A549 (cell line): Measurements from ENCODE around the gene SPATS2. TPM values are rescaled to one million over a fixed set of nuclear protein-coding genes. Genes with fewer than 3 reads are reported as not detected.

ENCODE experiments used
- ATAC-seq, 2 experiments: fragments of 200-7000 bp in 1 of 2; fragments of >200 bp in 1 of 2; cut with Nextera tagmentation in 1 of 2; cut with Tn5 transposase in 1 of 2; 3 replicates each; pipeline versions ENCODE4 v1.8.0 to v1.9.1; 2018 to 2020; ENCODE audit warnings: mild to moderate bottlenecking in 1 of 2, moderate library complexity in 1 of 2
- CTCF ChIA-PET: fragments of 300-600 bp; sonication (Branson Sonifier 250); formaldehyde crosslinking; extraction: SDS; loops from one replicate; lab custom pipeline; 2021; ENCODE audit warnings: antibody characterized with exemption, inconsistent platforms; lab: Yijun Ruan, JAX
- POLR2A ChIA-PET: fragments of 350-600 bp; formaldehyde crosslinking; extraction: SDS; loops from one replicate; lab custom pipeline; 2021; ENCODE audit warnings: antibody characterized with exemption, inconsistent platforms; lab: Yijun Ruan, JAX
- DNase-seq, 2 experiments: peaks; one replicate each; pipeline versions ENCODE4 v3.0.0 to v3.0.0-alpha.2; 2011 to 2016; ENCODE audit warnings: low read depth in 1 of 2, low spot score in 1 of 2
- FAIRE-seq: peaks from 2 replicates; lab custom pipeline; 2011; peaks lifted over from hg19 to GRCh38; lab: Jason Lieb, UNC
- H3K27ac ChIP-seq, 2 experiments: fragments of >200 bp; sonication (Bioruptor Twin); formaldehyde crosslinking; 3 replicates each; pipeline ENCODE4 v1.5.1; 2016 to 2017
- H3K4me1 ChIP-seq: fragments of >200 bp; sonication (Bioruptor Twin); formaldehyde crosslinking; 3 replicates; pipeline ENCODE4 v1.6.1; 2016
- H3K4me2 ChIP-seq: fragments of >200 bp; sonication (Bioruptor Twin); formaldehyde crosslinking; 3 replicates; pipeline ENCODE4 v1.6.1; 2016
- H3K4me3 ChIP-seq: fragments of >200 bp; sonication (Bioruptor Twin); formaldehyde crosslinking; 3 replicates; pipeline ENCODE4 v1.5.1; 2016
- H3K9me3 ChIP-seq: fragments of >200 bp; sonication (Bioruptor Twin); formaldehyde crosslinking; 3 replicates; pipeline ENCODE4 v1.6.1; 2016
- CBX2 ChIP-seq: fragments of 200-600 bp; sonication (generic); IDR thresholded peaks from 2 replicates; pipeline ENCODE4 v1.6.1; 2016; ENCODE audit warnings: low read depth, mild to moderate bottlenecking, borderline replicate concordance
- CBX8 ChIP-seq: fragments of 200-600 bp; sonication (generic); IDR thresholded peaks from 2 replicates; pipeline ENCODE4 v1.6.1; 2016
- CEBPB ChIP-seq, 2 experiments: fragments of >200 bp in 1 of 2; sonication (Bioruptor Twin) in 1 of 2; formaldehyde crosslinking in 1 of 2; IDR thresholded peaks; 2 replicates each; pipeline ENCODE4 v1.6.1; 2012 to 2016
- CHD2 ChIP-seq: fragments of 150-350 bp; IDR thresholded peaks from 2 replicates; pipeline ENCODE4 v1.6.1; 2014; ENCODE audit warnings: low read length; ENCODE audit not compliant: partially characterized antibody
- CHD4 ChIP-seq: fragments of 200-600 bp; sonication (generic); IDR thresholded peaks from 2 replicates; pipeline ENCODE4 v1.6.1; 2016; ENCODE audit warnings: antibody characterized with exemption, mild to moderate bottlenecking, borderline replicate concordance
- EHMT2 ChIP-seq: fragments of 200-600 bp; sonication (generic); IDR thresholded peaks from 2 replicates; pipeline ENCODE4 v1.6.1; 2016; ENCODE audit warnings: antibody characterized with exemption, low read depth, mild to moderate bottlenecking, moderate library complexity
- ESRRA ChIP-seq: fragments of 150-350 bp; IDR thresholded peaks from 2 replicates; pipeline ENCODE4 v1.6.1; 2014; ENCODE audit warnings: mild to moderate bottlenecking, low read length, borderline replicate concordance
- FOXS1 ChIP-seq: fragments of 250-450 bp; sonication (Bioruptor Pico); IDR thresholded peaks from 2 replicates; pipeline ENCODE4 v1.5.0; 2020; ENCODE audit warnings: mild to moderate bottlenecking, moderate library complexity
- HOXA7 ChIP-seq: fragments of 250-450 bp; sonication (Bioruptor Pico); IDR thresholded peaks from 2 replicates; pipeline ENCODE4 v1.5.0; 2020; ENCODE audit warnings: mild to moderate bottlenecking, moderate library complexity
- JUN ChIP-seq, 2 experiments: fragments of >200 bp; sonication (Bioruptor Twin); formaldehyde crosslinking; IDR thresholded peaks; 2 replicates in 1 of 2; 3 replicates in 1 of 2; pipeline ENCODE4 v1.6.1; 2016 to 2017
- JUNB ChIP-seq: fragments of >200 bp; sonication (Bioruptor Twin); formaldehyde crosslinking; IDR thresholded peaks from 2 replicates; pipeline ENCODE4 v1.6.1; 2016
- KDM1A ChIP-seq: fragments of 200-600 bp; sonication (generic); IDR thresholded peaks from 2 replicates; pipeline ENCODE4 v1.6.1; 2016; ENCODE audit warnings: low read depth, mild to moderate bottlenecking
- KDM5A ChIP-seq: fragments of 200-600 bp; sonication (generic); IDR thresholded peaks from 2 replicates; pipeline ENCODE4 v1.6.1; 2016; ENCODE audit warnings: antibody characterized with exemption, mild to moderate bottlenecking
- MYC ChIP-seq: IDR thresholded peaks from 2 replicates; pipeline ENCODE4 v1.6.1; 2012; ENCODE audit warnings: mild to moderate bottlenecking, inconsistent platforms, low read length, improper control_type of control experiment, borderline replicate concordance
- NFE2L2 ChIP-seq: fragments of 150-350 bp; conservative IDR thresholded peaks from 2 replicates; pipeline ENCODE4 v1.6.1; 2014; ENCODE audit warnings: low read length
- NPAS2 ChIP-seq: fragments of 250-450 bp; sonication (Bioruptor Pico); IDR thresholded peaks from 2 replicates; pipeline ENCODE4 v1.8.0; 2022; ENCODE audit warnings: mild to moderate bottlenecking, moderate library complexity, borderline replicate concordance
- NR3C1 ChIP-seq: fragments of >200 bp; sonication (Bioruptor Twin); formaldehyde crosslinking; IDR thresholded peaks from 3 replicates; pipeline ENCODE4 v1.6.1; 2017
- POLR2AphosphoS2 ChIP-seq: conservative IDR thresholded peaks from 2 replicates; pipeline ENCODE4 v1.6.1; 2012; ENCODE audit warnings: low read length, improper control_type of control experiment, inconsistent platforms
- RAD21 ChIP-seq, 2 experiments: fragments of >200 bp in 1 of 2; sonication (Bioruptor Twin) in 1 of 2; formaldehyde crosslinking in 1 of 2; IDR thresholded peaks in 1 of 2; conservative IDR thresholded peaks in 1 of 2; 2 replicates in 1 of 2; 3 replicates in 1 of 2; pipeline ENCODE4 v1.6.1; 2012 to 2018; ENCODE audit warnings: inconsistent platforms in 1 of 2
- RARB ChIP-seq: fragments of 250-450 bp; sonication (Bioruptor Pico); IDR thresholded peaks from 2 replicates; pipeline ENCODE4 v1.8.0; 2021; ENCODE audit warnings: mild to moderate bottlenecking, moderate library complexity
- RCOR1 ChIP-seq: fragments of 150-350 bp; IDR thresholded peaks from 2 replicates; pipeline ENCODE4 v1.6.1; 2014; ENCODE audit warnings: antibody characterized with exemption, low read length, low read depth
- RNF2 ChIP-seq: fragments of 200-600 bp; sonication (generic); IDR thresholded peaks from 2 replicates; pipeline ENCODE4 v1.6.1; 2016; ENCODE audit warnings: low read depth, mild to moderate bottlenecking, antibody characterized with exemption, moderate library complexity, borderline replicate concordance
- SREBF2 ChIP-seq: fragments of 450-650 bp; IDR thresholded peaks from 2 replicates; pipeline ENCODE4 v1.6.1; 2014; ENCODE audit warnings: mild to moderate bottlenecking, moderate library complexity
- ZFP36 ChIP-seq: fragments of 450-650 bp; IDR thresholded peaks from 2 replicates; pipeline ENCODE4 v1.6.1; 2014; ENCODE audit warnings: borderline replicate concordance; ENCODE audit not compliant: partially characterized antibody
- WGBS: methylation state at CpG from one replicate; pipeline ENCODE4 v1.1.6; 2017; ENCODE audit errors: missing lambda C conversion rate; 5-methylcytosine and 5-hydroxymethylcytosine counted together
- polyA plus RNA-seq, 4 experiments: library from polyadenylated mRNA; depleted of rRNA in 3 of 4; stranded (reverse); fragments of >200 nt; fragmentation: RNase III in 1 of 4; extraction: RNeasy Plus Mini Kit Qiagen cat#74134 plus additional on column Dnase treatment in 1 of 4; gene quantifications; 2 replicates in 3 of 4; 3 replicates in 1 of 4; pipeline ENCODE4 v1.2.3, GENCODE V29; 2011 to 2017
- TF ChIP-seq, protein P1 (sequence below): fragments of 150-350 bp; IDR thresholded peaks from 2 replicates; pipeline ENCODE4 v1.6.1; 2014; ENCODE audit warnings: low read depth, mild to moderate bottlenecking, low read length
- TF ChIP-seq, protein P2 (sequence below): fragments of >200 bp; sonication (Bioruptor Twin); formaldehyde crosslinking; IDR thresholded peaks from 2 replicates; pipeline ENCODE4 v1.6.1; 2016
- TF ChIP-seq, protein P3 (sequence below): fragments of 250-450 bp; sonication (Bioruptor Pico); IDR thresholded peaks from 2 replicates; pipeline ENCODE4 v1.5.0; 2021; ENCODE audit warnings: mild to moderate bottlenecking, moderate library complexity, borderline replicate concordance
- TF ChIP-seq, protein P4 (sequence below): IDR thresholded peaks from 2 replicates; pipeline ENCODE4 v1.6.1; 2012
- TF ChIP-seq, protein P5 (sequence below): fragments of >200 bp; sonication (Bioruptor Twin); formaldehyde crosslinking; IDR thresholded peaks from 3 replicates; pipeline ENCODE4 v1.6.1; 2016

Gene SPATS2
- polyA plus RNA-seq, 2 of the 4 experiments (the other 2 are of a cell fraction) = 37.7 to 154 TPM

DNA sequence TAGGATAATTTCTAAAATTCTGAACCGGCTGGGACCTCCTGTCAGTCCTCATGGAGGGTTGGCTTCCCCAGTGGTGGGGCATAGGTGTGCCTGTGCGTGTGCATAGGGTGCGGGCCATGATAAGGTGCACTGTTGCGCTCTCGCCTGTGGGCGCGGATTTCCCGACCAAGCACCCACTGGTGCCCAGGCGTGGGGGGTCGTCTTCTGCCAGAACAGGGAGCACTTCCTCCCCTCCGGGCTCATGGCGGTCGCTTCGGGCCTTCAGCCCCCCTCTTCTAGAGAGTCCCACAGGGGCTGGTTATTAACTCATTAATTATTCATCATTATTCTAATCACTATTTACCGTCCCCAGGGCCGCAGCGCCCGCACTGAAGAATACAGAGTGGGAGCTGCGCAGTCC lies 33.0 kb upstream of the SPATS2 start (continued):
- TF ChIP-seq NPAS2 (no peak), MYC (no peak), CEBPB (IDR thresholded peaks at IDR 0.05) (no peak), FOXS1 (CRISPR knock-in tag) (no peak), CBX2 (no peak), KDM1A (no peak), KDM5A (no peak), NR3C1 (no peak), RCOR1 (no peak), RARB (no peak), RNF2 (no peak)
- TF ChIP-seq, protein P1, sequence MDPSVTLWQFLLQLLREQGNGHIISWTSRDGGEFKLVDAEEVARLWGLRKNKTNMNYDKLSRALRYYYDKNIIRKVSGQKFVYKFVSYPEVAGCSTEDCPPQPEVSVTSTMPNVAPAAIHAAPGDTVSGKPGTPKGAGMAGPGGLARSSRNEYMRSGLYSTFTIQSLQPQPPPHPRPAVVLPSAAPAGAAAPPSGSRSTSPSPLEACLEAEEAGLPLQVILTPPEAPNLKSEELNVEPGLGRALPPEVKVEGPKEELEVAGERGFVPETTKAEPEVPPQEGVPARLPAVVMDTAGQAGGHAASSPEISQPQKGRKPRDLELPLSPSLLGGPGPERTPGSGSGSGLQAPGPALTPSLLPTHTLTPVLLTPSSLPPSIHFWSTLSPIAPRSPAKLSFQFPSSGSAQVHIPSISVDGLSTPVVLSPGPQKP = no peak

DNA sequence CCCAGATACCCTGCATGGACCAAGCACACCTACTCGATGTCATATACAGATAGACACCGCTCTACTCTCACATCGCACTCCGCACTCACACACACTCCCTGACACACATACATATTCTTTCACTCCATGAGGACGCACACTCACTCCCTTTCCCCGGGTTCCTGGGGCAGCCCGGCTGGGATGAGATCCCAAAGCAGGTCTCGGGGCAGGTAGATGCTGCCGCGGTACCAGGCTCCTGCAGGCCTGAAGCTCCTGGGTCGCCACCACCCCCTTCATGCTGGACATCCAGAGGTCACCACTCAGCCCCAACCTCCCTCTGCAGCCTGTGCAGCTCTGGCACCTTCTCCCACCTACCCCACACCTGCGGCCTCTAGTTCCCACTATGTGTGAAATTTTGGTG lies 32.6 kb upstream of the SPATS2 start:
- no peak for ATAC-seq
- Histone ChIP-seq H3K4me3 (no peak overlapping the region), H3K9me3 (no peaks in the 10 kb centered on the region), H3K4me2 (no peak overlapping the region), H3K27ac (no peak overlapping the region), H3K4me1 (peaks cover 15% of the 10 kb centered on the region; the same call in 2 of the 3 replicates)
- WGBS = 95% methylated on average over 12 of the region's 12 CpGs
- TF ChIP-seq, protein P2, sequence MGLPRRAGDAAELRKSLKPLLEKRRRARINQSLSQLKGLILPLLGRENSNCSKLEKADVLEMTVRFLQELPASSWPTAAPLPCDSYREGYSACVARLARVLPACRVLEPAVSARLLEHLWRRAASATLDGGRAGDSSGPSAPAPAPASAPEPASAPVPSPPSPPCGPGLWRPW = no peak
- TF ChIP-seq, protein P3, sequence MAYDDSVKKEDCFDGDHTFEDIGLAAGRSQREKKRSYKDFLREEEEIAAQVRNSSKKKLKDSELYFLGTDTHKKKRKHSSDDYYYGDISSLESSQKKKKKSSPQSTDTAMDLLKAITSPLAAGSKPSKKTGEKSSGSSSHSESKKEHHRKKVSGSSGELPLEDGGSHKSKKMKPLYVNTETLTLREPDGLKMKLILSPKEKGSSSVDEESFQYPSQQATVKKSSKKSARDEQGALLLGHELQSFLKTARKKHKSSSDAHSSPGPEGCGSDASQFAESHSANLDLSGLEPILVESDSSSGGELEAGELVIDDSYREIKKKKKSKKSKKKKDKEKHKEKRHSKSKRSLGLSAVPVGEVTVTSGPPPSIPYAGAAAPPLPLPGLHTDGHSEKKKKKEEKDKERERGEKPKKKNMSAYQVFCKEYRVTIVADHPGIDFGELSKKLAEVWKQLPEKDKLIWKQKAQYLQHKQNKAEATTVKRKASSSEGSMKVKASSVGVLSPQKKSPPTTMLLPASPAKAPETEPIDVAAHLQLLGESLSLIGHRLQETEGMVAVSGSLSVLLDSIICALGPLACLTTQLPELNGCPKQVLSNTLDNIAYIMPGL = no peak
- TF ChIP-seq EHMT2 = no peak
- TF ChIP-seq CHD2 = no peak
- TF ChIP-seq NFE2L2 = no peak
- TF ChIP-seq POLR2AphosphoS2 = no peak
- TF ChIP-seq RAD21 (conservative IDR thresholded peaks at IDR 0.05 in 1 of 2, IDR thresholded peaks at IDR 0.05 in 1 of 2) = no peak
- TF ChIP-seq CHD4 = no peak
- TF ChIP-seq, protein P1 = no peak
- no peak for TF ChIP-seq SREBF2
- no peak for TF ChIP-seq JUN (IDR thresholded peaks at IDR 0.05)
- no peak for TF ChIP-seq HOXA7 (CRISPR knock-in tag)
- TF ChIP-seq, protein P4, sequence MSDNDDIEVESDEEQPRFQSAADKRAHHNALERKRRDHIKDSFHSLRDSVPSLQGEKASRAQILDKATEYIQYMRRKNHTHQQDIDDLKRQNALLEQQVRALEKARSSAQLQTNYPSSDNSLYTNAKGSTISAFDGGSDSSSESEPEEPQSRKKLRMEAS = no peak
- no peak for TF ChIP-seq ZFP36
- no peak for TF ChIP-seq JUNB
- TF ChIP-seq RARB = no peak
- TF ChIP-seq CBX8 = no peak
- no peak for TF ChIP-seq ESRRA
- no peak for TF ChIP-seq RCOR1
- TF ChIP-seq, protein P5, sequence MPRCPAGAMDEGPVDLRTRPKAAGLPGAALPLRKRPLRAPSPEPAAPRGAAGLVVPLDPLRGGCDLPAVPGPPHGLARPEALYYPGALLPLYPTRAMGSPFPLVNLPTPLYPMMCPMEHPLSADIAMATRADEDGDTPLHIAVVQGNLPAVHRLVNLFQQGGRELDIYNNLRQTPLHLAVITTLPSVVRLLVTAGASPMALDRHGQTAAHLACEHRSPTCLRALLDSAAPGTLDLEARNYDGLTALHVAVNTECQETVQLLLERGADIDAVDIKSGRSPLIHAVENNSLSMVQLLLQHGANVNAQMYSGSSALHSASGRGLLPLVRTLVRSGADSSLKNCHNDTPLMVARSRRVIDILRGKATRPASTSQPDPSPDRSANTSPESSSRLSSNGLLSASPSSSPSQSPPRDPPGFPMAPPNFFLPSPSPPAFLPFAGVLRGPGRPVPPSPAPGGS = no peak
- POLR2A ChIA-PET = interaction anchor here (1.0 kb wide), 1 partner anchor 406 kb away, joined by 3 read pairs; no protein-coding TSS in a partner anchor
- no peak for FAIRE-seq
- CTCF ChIA-PET = interaction anchor here (0.6 to 6.1 kb wide), 11 partner anchors 9 to 246 kb away, joined by 3 to 104 read pairs (median 4); partner anchors contain the start of genes DNAJC22 and PRPH
- no peak for DNase-seq
